Measurements from ENCODE around the gene KRT1.

Gene KRT1

DNA sequence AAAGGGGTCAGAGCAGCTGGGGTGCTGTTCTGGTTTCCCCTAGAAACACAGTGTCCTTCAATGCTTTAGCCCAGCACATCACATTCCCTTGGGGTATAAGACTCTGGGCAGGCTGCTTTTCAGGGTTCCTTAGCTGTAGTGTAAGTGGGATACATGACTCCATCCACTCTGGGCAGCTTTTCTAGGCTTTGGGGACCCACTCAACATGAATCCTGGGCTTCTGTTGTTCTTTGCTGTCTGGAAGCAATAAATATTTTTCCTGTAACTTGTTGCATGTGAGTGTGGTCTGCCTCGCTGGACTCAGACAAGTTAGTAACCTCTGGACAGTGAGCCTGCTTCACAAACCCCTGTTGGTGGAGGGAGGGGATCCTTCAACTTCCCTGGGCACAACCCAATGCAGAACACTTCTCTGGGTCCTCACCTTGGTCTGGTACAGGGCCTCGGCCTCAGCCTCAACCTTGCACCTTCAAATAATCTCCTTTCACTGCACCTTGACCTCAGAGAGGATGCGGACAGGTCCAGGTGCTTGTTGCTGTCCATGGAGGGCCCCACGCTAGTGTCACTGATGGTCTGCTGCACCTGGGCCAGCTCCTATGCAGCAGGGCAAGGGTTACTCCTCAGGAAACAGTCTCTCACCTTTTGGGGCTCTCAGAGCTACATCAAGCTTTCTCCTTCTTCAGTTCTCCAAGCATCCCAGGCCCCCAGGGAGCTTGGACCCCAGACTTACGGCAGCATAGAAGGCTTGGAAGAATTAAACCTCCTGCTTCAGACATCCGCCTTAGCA lies 48.3 kb downstream of the KRT1 start:
- DNase-seq, result no peak

DNA sequence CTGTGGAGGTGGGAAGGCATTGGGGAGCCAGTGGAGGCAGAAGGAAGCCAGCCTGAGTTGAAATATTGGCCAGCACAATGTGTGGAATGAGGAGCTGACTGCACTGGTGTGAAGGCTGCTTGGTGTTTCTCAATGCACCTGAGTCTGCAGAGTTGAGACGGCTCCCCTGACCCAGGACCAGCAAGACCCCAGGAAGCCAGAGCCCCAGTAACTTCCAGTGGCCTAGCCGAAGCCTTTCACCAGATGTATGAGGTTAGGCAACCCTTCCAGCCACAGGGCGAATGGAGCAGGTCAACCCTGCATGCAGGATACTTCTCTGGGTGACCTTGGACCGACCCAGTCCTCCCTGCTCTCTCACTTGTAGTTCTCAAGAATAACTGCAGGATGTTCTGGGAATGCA lies 48.9 kb downstream of the KRT1 start:
- no peak for DNase-seq

DNA sequence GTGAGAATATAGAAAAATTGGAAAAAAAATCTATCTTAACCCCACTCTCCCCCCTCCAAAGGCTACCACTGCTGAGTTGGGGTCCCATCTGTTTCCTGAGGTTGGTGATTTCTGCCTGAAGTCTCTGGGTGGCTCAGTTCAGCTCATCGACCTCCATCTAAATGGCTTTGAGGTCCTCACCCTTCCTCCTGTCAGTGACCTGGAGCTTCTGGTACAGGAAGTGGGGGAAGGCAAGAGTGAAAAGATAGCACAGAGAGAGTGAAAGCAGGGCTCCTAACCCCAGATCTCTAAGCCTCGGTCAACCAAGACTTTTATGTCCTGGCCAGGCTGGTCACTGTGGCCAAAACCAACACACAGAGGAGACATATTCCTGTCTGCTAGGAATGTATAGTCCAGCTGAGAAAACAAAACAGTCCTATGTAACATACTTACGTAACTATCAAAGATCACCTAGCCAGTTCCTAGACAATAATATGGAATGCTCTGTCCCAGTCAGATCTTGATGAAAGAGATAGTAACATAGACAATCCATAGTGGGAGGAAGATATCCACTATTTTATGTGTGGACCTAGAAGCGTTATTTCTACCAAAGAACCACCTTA lies 49.5 kb downstream of the KRT1 start:
- no peak for DNase-seq

DNA sequence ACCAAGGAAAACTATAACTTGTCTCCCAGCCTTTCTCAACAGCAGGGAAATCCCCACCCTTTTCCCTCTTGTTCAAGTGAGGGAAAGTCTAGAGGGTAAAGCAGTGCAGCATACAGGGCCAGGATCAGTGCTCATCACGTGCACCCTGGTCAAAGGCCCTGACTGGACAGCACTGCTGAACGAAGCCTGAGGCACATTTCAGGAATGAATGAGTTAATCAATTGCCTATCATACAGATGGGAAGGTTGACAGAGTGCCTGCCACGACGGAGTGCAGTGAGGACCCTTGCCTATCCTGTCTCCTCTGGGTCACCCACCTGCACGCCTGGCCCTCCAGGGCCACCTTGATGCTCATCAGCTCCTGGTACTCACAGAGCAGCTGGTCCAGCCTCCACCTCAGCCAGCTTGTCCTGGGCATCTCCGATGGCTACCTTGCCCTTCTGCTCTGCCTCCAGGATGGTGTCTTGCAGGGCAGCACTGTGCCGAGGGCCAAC lies 50.2 kb downstream of the KRT1 start:
- no peak for DNase-seq

DNA sequence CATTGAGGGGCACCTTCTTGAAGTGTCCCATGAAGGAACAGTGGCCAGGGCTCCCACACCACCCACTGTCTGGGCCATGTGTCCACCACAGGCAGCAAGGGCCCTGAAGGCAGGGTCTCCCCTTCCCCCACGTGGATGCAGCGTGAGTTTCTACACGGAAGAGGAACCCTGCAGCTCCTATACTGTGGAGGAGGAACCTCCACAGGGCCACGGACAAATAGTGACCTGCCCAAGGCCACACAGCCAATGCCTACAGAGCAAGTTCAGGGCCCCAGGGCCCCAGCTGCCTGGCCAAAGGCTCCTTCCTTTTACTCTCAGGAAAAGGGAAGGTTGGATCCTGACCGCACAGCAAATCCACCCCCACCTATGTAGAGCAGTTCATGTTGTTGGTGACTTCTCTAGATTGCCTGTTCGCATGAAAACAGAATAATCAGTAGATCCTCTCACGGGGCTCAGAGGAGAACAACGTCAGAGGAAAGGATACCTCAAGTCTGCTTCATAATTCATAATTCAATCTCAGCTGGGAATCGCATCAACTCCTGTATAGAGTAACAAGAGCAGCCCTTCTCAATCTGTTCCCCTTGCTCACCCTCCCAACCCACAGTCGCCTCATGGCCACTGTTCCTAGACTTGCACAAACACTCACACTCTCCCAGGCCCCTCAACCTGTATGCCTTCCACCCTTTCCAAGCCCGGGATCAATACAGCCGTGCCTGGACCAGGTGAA lies 50.8 kb downstream of the KRT1 start:
- DNase-seq, result no peak

DNA sequence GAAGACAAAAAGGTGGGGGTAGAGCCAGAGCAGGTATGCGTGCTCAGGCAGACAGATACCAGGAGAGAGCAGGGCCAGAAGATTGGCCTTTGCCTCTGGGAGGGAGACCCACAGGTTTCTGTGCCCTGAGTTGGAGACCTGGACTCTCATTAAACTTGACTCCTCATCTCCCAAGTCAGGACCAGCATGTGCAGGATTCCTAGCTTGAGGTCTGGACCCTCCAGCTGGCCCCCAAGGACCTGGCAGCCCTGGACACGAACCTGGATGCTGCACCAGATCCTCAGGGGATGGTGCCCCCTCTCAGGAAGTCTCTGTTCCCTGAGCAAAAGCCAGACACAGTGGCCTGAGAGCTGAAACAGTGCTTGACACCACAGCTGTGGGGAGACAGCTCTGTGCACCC lies 51.4 kb downstream of the KRT1 start:
- no peak for DNase-seq

DNA sequence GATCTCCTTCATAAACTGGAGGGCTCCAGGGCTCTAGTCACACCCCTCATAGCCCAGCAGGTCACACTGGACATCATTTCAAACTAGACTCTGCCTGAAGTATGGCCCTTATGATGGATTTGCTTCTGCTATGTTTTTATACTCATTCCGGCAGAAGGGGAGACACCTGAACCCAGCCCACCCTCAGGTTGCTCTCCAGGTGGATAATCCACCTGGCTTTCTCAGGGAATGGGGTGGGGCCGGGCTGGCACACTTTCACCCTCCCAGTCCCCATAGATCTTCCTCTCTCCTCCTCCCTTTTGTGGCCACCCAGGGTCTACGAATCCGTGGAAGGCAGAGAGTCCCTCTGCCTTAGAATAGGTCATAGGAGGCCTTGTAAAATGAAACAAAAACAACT lies 52.1 kb downstream of the KRT1 start:
- DNase-seq, result no peak

DNA sequence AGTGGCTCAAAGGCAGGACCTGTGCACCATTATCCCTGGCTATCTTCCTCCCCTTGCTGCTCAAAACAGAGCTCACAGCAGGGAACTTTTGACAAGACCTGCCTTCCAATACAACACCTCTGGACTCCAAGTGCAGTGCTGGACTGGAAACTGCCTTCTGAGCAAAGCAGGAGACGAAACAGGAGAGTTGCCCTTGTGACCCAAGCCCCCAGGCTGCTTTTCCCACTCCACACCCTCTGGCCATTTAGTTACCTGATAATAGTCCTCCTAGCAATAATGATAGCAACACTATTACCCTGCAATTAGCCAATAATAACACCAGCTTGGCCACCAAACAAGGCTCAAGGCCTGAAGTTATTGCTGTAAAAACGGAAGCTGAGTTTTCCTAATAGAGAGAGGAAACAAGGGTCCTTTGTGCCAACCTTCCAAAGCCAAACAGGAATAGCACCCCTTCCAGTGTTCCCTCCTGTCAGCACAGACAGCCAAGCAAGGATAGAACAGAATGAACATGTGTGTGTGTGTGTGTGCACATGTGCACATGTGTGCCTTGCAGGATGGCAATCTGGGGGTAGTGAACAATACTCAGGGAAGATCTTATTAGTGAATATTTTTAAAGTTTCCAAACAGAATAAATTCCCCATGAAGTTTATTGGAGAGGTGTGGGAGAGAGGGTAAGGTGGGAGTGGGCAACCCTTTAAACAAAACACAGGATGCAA lies 52.7 kb downstream of the KRT1 start:
- no peak for DNase-seq

All from stimulated activated CD4-positive, alpha-beta T cell treated with anti-CD3 and anti-CD28 coated beads, Interleukin-4, amount 100 ng/mL, for 1 hour (primary cell).